ENCODE measurements around the gene PLCXD1.
"Not testable (repeated sequence)": the region's sequence is repeated elsewhere in the genome, so short reads cannot be mapped to it uniquely, and the experiment has no call there.

The PLCXD1 gene

GRCh38 chrX:292900-293897, 12.0 kb downstream of the PLCXD1 start:
- no peak for DNase-seq (ENCODE audit: low read depth)

GRCh38 chrX:295136-295535, 14.0 kb downstream of the PLCXD1 start:
- DNase-seq (ENCODE audit: low read depth) = no peak

- DNase-seq (ENCODE audit: low read depth) = no peak
These were observed 17.8 kb downstream of the PLCXD1 start for GRCh38 chrX:298993-299392.

- DNase-seq (ENCODE audit: low read depth) = no peak
These were observed 19.2 kb downstream of the PLCXD1 start for GRCh38 chrX:300334-300733.

GRCh38 chrX:302975-303374, 21.8 kb downstream of the PLCXD1 start:
- DNase-seq (ENCODE audit: low read depth) = no peak

GRCh38 chrX:305781-306613, 24.8 kb downstream of the PLCXD1 start:
- DNase-seq (ENCODE audit: low read depth) = not testable (repeated sequence)

GRCh38 chrX:306614-307251, 25.6 kb downstream of the PLCXD1 start:
- not testable (repeated sequence) for DNase-seq (ENCODE audit: low read depth)

GRCh38 chrX:307261-308111, 26.3 kb downstream of the PLCXD1 start:
- no peak for DNase-seq (ENCODE audit: low read depth)

- DNase-seq (ENCODE audit: low read depth) = no peak
These were observed 27.8 kb downstream of the PLCXD1 start for GRCh38 chrX:308821-309520.

- no peak for DNase-seq (ENCODE audit: low read depth)
These were observed 29.5 kb downstream of the PLCXD1 start for GRCh38 chrX:310621-311155.

- DNase-seq (ENCODE audit: low read depth) = no peak
These were observed 30.3 kb downstream of the PLCXD1 start for GRCh38 chrX:311156-312129.

- DNase-seq (ENCODE audit: low read depth) = no peak
These were observed 31.6 kb downstream of the PLCXD1 start for GRCh38 chrX:312621-313331.

GRCh38 chrX:313546-313945, 32.4 kb downstream of the PLCXD1 start:
- DNase-seq (ENCODE audit: low read depth) = no peak

- no peak for DNase-seq (ENCODE audit: low read depth)
These were observed 32.9 kb downstream of the PLCXD1 start for GRCh38 chrX:314049-314448.

- no peak for DNase-seq (ENCODE audit: low read depth)
These were observed 33.8 kb downstream of the PLCXD1 start for GRCh38 chrX:314781-315595.

GRCh38 chrX:316351-317325, 35.5 kb downstream of the PLCXD1 start:
- DNase-seq (ENCODE audit: low read depth) = no peak
